GM12878 (cell line): ENCODE measurements around the gene ATG101. TPM values are rescaled to one million over a fixed set of nuclear protein-coding genes. Genes with fewer than 3 reads are reported as not detected.

Source experiments
- ATAC-seq: fragments of 200-7000 bp; cut with Tn5 transposase; 3 replicates; pipeline ENCODE4 v1.9.1; 2020; ENCODE audit warnings: mild to moderate bottlenecking, moderate library complexity
- BruUV-seq: library from RNA; stranded (reverse); fragments of 400-500 nt; replicated peaks from 2 replicates; lab custom pipeline; 2021; lab: Mats Ljungman, UMichigan
- CTCF ChIA-PET: fragments of 300-600 bp; sonication (Branson Sonifier 250); formaldehyde crosslinking; extraction: SDS; loops from one replicate; lab custom pipeline; 2021; ENCODE audit warnings: inconsistent platforms; lab: Yijun Ruan, JAX
- POLR2A ChIA-PET: fragments of 350-600 bp; formaldehyde crosslinking; extraction: SDS; loops from one replicate; lab custom pipeline; 2021; ENCODE audit warnings: inconsistent platforms; lab: Charles Lee
- RAD21 ChIA-PET: fragments of 300-600 bp; sonication (Branson Sonifier 250); formaldehyde crosslinking; loops from one replicate; lab custom pipeline; 2023; ENCODE audit warnings: antibody characterized with exemption; ENCODE audit not compliant: unreplicated experiment; lab: Charles Lee
- SMC1A ChIA-PET: fragments of 300-600 bp; sonication (Branson Sonifier 250); formaldehyde crosslinking; loops from one replicate; lab custom pipeline; 2023; ENCODE audit not compliant: unreplicated experiment, uncharacterized antibody; lab: Charles Lee
- DNase-seq: peaks from one replicate; pipeline ENCODE4 v3.0.0-alpha.2; 2011; ENCODE audit warnings: low read depth, low spot score
- FAIRE-seq: peaks from 3 replicates; lab custom pipeline; 2011; peaks lifted over from hg19 to GRCh38; lab: Jason Lieb, UNC
- H2AFZ ChIP-seq: 2 replicates; pipeline ENCODE4 v1.6.0; 2011; ENCODE audit warnings: low read depth, low read length, control low read depth; ENCODE audit not compliant: control insufficient read depth
- H3K27ac ChIP-seq: 2 replicates; pipeline ENCODE4 v1.5.1; 2011; ENCODE audit warnings: control low read depth; ENCODE audit not compliant: control insufficient read depth, insufficient read depth
- H3K27me3 ChIP-seq, 2 experiments: replicated peaks in 1 of 2; 2 replicates each; pipeline versions ENCODE4 v1.6.0 to v1.6.1; 2011; ENCODE audit warnings: low read length in 1 of 2; ENCODE audit not compliant: control insufficient read depth in 2 of 2, insufficient read depth in 2 of 2
- H3K36me3 ChIP-seq, 2 experiments: 2 replicates each; pipeline ENCODE4 v1.5.1; 2011; ENCODE audit warnings: low read length in 1 of 2; ENCODE audit not compliant: control insufficient read depth in 2 of 2, insufficient read depth in 2 of 2
- H3K4me1 ChIP-seq: 2 replicates; pipeline ENCODE4 v1.6.1; 2011; ENCODE audit warnings: mild to moderate bottlenecking, low read length, moderate library complexity, mixed read lengths; ENCODE audit not compliant: control insufficient read depth, insufficient read depth
- H3K4me2 ChIP-seq: 2 replicates; pipeline ENCODE4 v1.6.0; 2011; ENCODE audit warnings: control low read depth; ENCODE audit not compliant: control insufficient read depth, insufficient read depth
- H3K4me3 ChIP-seq: fragments of 200-600 bp; sonication (generic); 2 replicates; pipeline ENCODE4 v1.5.1; 2016
- H3K79me2 ChIP-seq: 2 replicates; pipeline ENCODE4 v1.6.0; 2011; ENCODE audit warnings: low read length; ENCODE audit not compliant: control insufficient read depth, insufficient read depth
- H3K9ac ChIP-seq: 2 replicates; pipeline ENCODE4 v1.8.0; 2011; ENCODE audit warnings: low read length, control low read depth, mixed read lengths; ENCODE audit not compliant: control insufficient read depth, insufficient read depth
- H3K9me3 ChIP-seq: replicated peaks from 3 replicates; pipeline ENCODE4 v1.5.1; 2011; ENCODE audit warnings: mild to moderate bottlenecking, low read length; ENCODE audit not compliant: control insufficient read depth, insufficient read depth
- H4K20me1 ChIP-seq: 2 replicates; pipeline ENCODE4 v1.6.0; 2011; ENCODE audit not compliant: control insufficient read depth, insufficient read depth
- CBFB ChIP-seq: IDR thresholded peaks from 2 replicates; pipeline ENCODE4 v1.6.1; 2016; ENCODE audit warnings: antibody characterized with exemption, low read depth
- CHD4 ChIP-seq: fragments of 200-600 bp; sonication (generic); IDR thresholded peaks from 2 replicates; pipeline ENCODE4 v1.6.1; 2016; ENCODE audit warnings: mild to moderate bottlenecking
- CREM ChIP-seq: IDR thresholded peaks from 2 replicates; pipeline ENCODE4 v1.6.1; 2014; ENCODE audit warnings: antibody characterized with exemption, low read depth
- EGR1 ChIP-seq, 2 experiments: IDR thresholded peaks; 1 replicate in 1 of 2; 2 replicates in 1 of 2; pipeline ENCODE4 v1.6.1; 2011 to 2012; ENCODE audit warnings: low read depth in 2 of 2, low read length in 2 of 2, borderline replicate concordance in 1 of 2, mild to moderate bottlenecking in 1 of 2, moderate library complexity in 1 of 2
- FOXM1 ChIP-seq: IDR thresholded peaks from 2 replicates; pipeline ENCODE4 v1.6.1; 2012; ENCODE audit warnings: low read depth, mild to moderate bottlenecking, inconsistent platforms, low read length, moderate library complexity
- HDAC6 ChIP-seq: fragments of 200-600 bp; sonication (generic); IDR thresholded peaks from one replicate; pipeline ENCODE4 v1.8.0; 2017; ENCODE audit warnings: antibody characterized with exemption; ENCODE audit not compliant: unreplicated experiment
- MEF2A ChIP-seq: IDR thresholded peaks from 2 replicates; pipeline ENCODE4 v1.6.1; 2011; ENCODE audit warnings: low read depth, mild to moderate bottlenecking, low read length, moderate library complexity; ENCODE audit not compliant: insufficient read depth
- NFYB ChIP-seq: IDR thresholded peaks from 2 replicates; pipeline ENCODE4 v1.6.1; 2011; ENCODE audit warnings: low read depth, mild to moderate bottlenecking, low read length, improper control_type of control experiment, moderate library complexity; ENCODE audit not compliant: insufficient read depth
- TCF3 ChIP-seq: IDR thresholded peaks from 2 replicates; pipeline ENCODE4 v1.6.1; 2012; ENCODE audit warnings: low read depth, mild to moderate bottlenecking, low read length, borderline replicate concordance; ENCODE audit not compliant: insufficient read depth
- WGBS: methylation state at CpG from one replicate; pipeline ENCODE4 v1.1.6; 2016; ENCODE audit warnings: low lambda C conversion rate; ENCODE audit not compliant: insufficient replicate concordance, insufficient coverage; ENCODE audit errors: missing lambda C conversion rate; 5-methylcytosine and 5-hydroxymethylcytosine counted together
- in situ Hi-C: fragments of 300-500 bp; cut with MboI; formaldehyde crosslinking; loops from 9 replicates; pipeline ENCODE4 v1.14.3; 2018; ENCODE audit warnings: mixed read lengths
- intact Hi-C: fragments of 100-400 bp; cut with micrococcal nuclease; formaldehyde crosslinking; loops from one replicate; pipeline ENCODE4 v1.14.2; 2022; ENCODE audit not compliant: unreplicated experiment
- polyA plus RNA-seq, 11 experiments: library from polyadenylated mRNA; depleted of rRNA in 4 of 11; unstranded in 6 of 11; stranded (reverse) in 5 of 11; fragments of >200 nt; fragmentation: Nextera tagmentation in 4 of 11; fragmentation: Illumina TruSeq in 1 of 11; extraction: Ambion mirVana in 4 of 11; extraction: Trizol in 1 of 11; gene quantifications; 1 replicate in 1 of 11; 2 replicates in 10 of 11; pipeline versions ENCODE4 v1.2.1 to v1.2.3, GENCODE V29; 2011 to 2016; ENCODE audit warnings: inconsistent platforms in 2 of 11, missing spikeins in 2 of 11, low read depth in 1 of 11
- total RNA-seq, 4 experiments: library from RNA; depleted of rRNA in 3 of 4; stranded (reverse); fragments of >200 nt in 3 of 4; fragmentation: Illumina TruSeq in 1 of 4; extraction: Trizol in 1 of 4; gene quantifications; 2 replicates each; pipeline versions ENCODE4 v1.2.1 to v1.2.3, GENCODE V29; 2013 to 2021
- TF ChIP-seq, protein P1 (sequence below): IDR thresholded peaks from 2 replicates; pipeline ENCODE4 v1.6.1; 2011; ENCODE audit warnings: borderline replicate concordance, low read depth, mild to moderate bottlenecking, moderate library complexity, low read length; ENCODE audit not compliant: insufficient read depth, poor library complexity, severe bottlenecking
- TF ChIP-seq, protein P2 (sequence below): fragments of 150-350 bp; IDR thresholded peaks from 2 replicates; pipeline ENCODE4 v1.6.1; 2016; ENCODE audit warnings: low read depth, low read length
- TF ChIP-seq, protein P3 (sequence below): fragments of 450-650 bp; IDR thresholded peaks from 2 replicates; pipeline ENCODE4 v1.6.1; 2016; ENCODE audit warnings: mild to moderate bottlenecking, moderate library complexity, borderline replicate concordance

The ATG101 gene
- total and polyA plus RNA-seq, 10 of the 15 experiments (the other 5 are each of a cell fraction or from before 2014, with no cell fraction given): 2.7 to 49.8 (median 35.3) TPM

DNA sequence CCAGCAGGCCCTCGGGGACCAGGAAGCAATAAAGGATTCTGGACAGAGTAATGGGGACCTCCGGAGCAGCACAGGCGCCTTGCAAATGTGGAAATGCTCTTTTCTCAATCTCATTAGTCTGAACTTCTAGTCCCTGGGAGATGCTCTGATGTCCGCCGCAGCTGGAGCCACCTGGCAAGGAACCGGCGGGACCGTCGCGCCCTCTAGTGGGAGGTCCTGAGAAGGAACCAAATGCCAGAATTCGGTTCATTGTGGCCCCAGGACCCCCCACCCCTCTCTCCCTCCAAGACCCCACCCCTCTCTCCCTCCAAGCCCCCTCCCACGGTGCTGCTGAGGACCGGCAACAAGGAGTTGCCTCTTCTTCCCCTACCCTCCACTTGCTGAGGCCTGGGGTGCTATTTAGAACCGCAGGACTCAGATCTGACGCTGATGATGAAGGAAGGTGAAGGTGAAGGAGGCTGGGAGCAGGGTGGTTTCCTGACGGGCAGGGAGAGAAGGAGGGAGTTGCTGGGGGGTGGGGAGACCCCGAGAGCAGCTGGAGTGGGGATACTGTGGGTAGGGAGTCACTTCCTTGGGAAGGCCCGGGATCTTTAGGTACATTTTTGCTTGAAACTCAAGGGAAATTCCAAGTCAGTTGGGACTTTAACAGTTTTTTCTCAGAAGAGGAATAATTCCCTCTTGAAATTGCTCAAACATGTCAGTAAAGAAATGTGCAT, 52.2 kb downstream of the ATG101 start:
- FAIRE-seq: no peak
- H3K36me3 ChIP-seq: no peaks in the 10 kb centered on the region
- ChIA-PET POLR2A (interaction anchor here (0.6 to 2.5 kb wide), 5 partner anchors 79 to 97 kb away, joined by 3 to 12 read pairs (median 6); no protein-coding TSS in a partner anchor), SMC1A (interaction anchor here (0.9 to 11.3 kb wide), 4 partner anchors 28 to 117 kb away, joined by 3 to 320 read pairs (median 5); no protein-coding TSS in a partner anchor), CTCF (interaction anchor here (0.5 to 10.3 kb wide), 20 partner anchors 8 to 167 kb away, joined by 3 to 241 read pairs (median 4); no protein-coding TSS in a partner anchor), RAD21 (interaction anchor here (0.5 to 5.8 kb wide), 11 partner anchors 34 to 129 kb away, joined by 3 to 86 read pairs (median 4); partner anchors contain the start of gene ATG101)
- DNase-seq: no peak
- H3K4me2 ChIP-seq: peak overlapping the region; percentile 59
- in situ Hi-C loops (loop anchor here (5.0 kb wide), 1 partner anchor 95 kb away; no protein-coding TSS in a partner anchor), intact Hi-C loops (loop anchor here (1.0 kb wide), 1 partner anchor 97 kb away; no protein-coding TSS in a partner anchor)
- no peaks in the 10 kb centered on the region; the same call in 1 of the 2 replicates for H3K79me2 ChIP-seq
- no peak overlapping the region for H3K4me3 ChIP-seq
- H3K27ac ChIP-seq: peak overlapping the region; percentile 72
- WGBS: 1% methylated on average over 17 of the region's 18 CpGs
- H3K4me1 ChIP-seq: peaks cover 50% of the 10 kb centered on the region
- ATAC-seq: peak; percentile 12
- no peaks in the 10 kb centered on the region for H3K9me3 ChIP-seq
- H2AFZ ChIP-seq: peak overlapping the region; percentile 54
- H4K20me1 ChIP-seq: no peaks in the 10 kb centered on the region
- H3K9ac ChIP-seq: peak overlapping the region; percentile 21
- no peaks in the 10 kb centered on the region for H3K27me3 ChIP-seq
- BruUV-seq: no TSS peak
- TF ChIP-seq NFYB: no peak
- TF ChIP-seq CHD4: no peak
- TF ChIP-seq, protein P1, sequence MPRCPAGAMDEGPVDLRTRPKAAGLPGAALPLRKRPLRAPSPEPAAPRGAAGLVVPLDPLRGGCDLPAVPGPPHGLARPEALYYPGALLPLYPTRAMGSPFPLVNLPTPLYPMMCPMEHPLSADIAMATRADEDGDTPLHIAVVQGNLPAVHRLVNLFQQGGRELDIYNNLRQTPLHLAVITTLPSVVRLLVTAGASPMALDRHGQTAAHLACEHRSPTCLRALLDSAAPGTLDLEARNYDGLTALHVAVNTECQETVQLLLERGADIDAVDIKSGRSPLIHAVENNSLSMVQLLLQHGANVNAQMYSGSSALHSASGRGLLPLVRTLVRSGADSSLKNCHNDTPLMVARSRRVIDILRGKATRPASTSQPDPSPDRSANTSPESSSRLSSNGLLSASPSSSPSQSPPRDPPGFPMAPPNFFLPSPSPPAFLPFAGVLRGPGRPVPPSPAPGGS: no peak
- no peak for TF ChIP-seq MEF2A
- TF ChIP-seq, protein P2, sequence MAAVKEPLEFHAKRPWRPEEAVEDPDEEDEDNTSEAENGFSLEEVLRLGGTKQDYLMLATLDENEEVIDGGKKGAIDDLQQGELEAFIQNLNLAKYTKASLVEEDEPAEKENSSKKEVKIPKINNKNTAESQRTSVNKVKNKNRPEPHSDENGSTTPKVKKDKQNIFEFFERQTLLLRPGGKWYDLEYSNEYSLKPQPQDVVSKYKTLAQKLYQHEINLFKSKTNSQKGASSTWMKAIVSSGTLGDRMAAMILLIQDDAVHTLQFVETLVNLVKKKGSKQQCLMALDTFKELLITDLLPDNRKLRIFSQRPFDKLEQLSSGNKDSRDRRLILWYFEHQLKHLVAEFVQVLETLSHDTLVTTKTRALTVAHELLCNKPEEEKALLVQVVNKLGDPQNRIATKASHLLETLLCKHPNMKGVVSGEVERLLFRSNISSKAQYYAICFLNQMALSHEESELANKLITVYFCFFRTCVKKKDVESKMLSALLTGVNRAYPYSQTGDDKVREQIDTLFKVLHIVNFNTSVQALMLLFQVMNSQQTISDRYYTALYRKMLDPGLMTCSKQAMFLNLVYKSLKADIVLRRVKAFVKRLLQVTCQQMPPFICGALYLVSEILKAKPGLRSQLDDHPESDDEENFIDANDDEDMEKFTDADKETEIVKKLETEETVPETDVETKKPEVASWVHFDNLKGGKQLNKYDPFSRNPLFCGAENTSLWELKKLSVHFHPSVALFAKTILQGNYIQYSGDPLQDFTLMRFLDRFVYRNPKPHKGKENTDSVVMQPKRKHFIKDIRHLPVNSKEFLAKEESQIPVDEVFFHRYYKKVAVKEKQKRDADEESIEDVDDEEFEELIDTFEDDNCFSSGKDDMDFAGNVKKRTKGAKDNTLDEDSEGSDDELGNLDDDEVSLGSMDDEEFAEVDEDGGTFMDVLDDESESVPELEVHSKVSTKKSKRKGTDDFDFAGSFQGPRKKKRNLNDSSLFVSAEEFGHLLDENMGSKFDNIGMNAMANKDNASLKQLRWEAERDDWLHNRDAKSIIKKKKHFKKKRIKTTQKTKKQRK: no peak
- TF ChIP-seq CREM: no peak
- TF ChIP-seq HDAC6: no peak
- TF ChIP-seq CBFB: no peak
- no peak for TF ChIP-seq EGR1 (IDR thresholded peaks at IDR 0.05; ENCODE audit: borderline replicate concordance in 1 of 2, low read depth in 2 of 2, low read length in 2 of 2)
- TF ChIP-seq, protein P3, sequence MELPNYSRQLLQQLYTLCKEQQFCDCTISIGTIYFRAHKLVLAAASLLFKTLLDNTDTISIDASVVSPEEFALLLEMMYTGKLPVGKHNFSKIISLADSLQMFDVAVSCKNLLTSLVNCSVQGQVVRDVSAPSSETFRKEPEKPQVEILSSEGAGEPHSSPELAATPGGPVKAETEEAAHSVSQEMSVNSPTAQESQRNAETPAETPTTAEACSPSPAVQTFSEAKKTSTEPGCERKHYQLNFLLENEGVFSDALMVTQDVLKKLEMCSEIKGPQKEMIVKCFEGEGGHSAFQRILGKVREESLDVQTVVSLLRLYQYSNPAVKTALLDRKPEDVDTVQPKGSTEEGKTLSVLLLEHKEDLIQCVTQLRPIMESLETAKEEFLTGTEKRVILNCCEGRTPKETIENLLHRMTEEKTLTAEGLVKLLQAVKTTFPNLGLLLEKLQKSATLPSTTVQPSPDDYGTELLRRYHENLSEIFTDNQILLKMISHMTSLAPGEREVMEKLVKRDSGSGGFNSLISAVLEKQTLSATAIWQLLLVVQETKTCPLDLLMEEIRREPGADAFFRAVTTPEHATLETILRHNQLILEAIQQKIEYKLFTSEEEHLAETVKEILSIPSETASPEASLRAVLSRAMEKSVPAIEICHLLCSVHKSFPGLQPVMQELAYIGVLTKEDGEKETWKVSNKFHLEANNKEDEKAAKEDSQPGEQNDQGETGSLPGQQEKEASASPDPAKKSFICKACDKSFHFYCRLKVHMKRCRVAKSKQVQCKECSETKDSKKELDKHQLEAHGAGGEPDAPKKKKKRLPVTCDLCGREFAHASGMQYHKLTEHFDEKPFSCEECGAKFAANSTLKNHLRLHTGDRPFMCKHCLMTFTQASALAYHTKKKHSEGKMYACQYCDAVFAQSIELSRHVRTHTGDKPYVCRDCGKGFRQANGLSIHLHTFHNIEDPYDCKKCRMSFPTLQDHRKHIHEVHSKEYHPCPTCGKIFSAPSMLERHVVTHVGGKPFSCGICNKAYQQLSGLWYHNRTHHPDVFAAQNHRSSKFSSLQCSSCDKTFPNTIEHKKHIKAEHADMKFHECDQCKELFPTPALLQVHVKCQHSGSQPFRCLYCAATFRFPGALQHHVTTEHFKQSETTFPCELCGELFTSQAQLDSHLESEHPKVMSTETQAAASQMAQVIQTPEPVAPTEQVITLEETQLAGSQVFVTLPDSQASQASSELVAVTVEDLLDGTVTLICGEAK: no peak
- TF ChIP-seq FOXM1: peak; percentile 33; the same call in 1 of the 2 replicates
- peak; percentile 99 for TF ChIP-seq TCF3
